HG03108 (cell line): ENCODE measurements around the gene TTC23.

Experiments used
- ATAC-seq: cut with Tn5 transposase; IDR thresholded peaks from one replicate; pipeline ENCODE4 v1.9.1; 2021; ENCODE audit warnings: moderate library complexity; ENCODE audit not compliant: unreplicated experiment

Gene TTC23

GRCh38 chr15:99140590-99140989, 108.8 kb downstream of the TTC23 start:
- no peak for ATAC-seq

- ATAC-seq = no peak
Observed at GRCh38 chr15:99139276-99139675, 110.1 kb downstream of the TTC23 start.

DNA sequence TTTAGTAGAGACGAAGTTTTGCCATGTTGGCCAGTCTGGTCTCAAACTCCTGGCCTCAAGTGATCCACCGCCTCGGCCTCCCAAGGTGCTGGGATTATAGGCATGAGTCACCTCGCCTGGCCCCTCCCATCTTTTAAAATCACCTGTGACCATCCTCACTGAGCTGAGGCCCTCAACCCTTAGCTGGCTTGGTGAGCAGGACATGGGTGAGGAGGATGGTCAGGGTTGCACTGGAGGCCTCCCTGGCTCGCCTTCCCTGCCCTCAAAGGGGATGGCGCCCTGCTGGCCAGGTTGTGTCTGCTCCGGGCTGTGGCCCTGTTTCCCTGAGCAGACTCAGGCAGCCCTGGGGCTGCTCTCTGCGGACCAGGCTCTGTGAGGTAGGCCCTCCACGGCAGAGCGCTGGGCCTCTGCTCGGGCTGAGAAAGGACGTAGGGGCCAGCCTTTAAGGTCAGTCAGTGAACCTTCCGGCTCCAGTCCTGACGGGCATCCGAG, 110.8 kb downstream of the TTC23 start:
- no peak for ATAC-seq

DNA sequence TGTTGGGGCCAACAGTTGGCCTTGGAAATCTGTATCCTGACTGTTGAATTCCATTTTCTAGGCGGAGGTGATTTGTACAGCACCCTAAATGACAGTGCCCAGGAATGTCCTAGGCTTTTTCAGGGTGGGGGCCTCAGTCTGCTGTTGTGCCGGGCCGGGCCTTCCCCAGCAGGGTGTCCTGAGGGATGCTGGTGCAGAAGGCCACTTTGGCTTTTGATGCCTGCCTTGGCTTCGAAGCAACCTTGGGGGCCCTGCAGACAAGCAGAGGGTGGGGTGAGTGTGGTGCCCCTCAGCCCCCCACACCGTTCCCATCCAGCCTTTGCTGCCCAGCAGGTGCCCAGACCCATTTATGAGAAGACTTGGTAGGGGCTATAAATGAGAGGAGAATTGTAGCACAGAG, 111.5 kb downstream of the TTC23 start:
- no peak for ATAC-seq

- no peak for ATAC-seq
Observed at GRCh38 chr15:99137111-99137546, 112.3 kb downstream of the TTC23 start.

DNA sequence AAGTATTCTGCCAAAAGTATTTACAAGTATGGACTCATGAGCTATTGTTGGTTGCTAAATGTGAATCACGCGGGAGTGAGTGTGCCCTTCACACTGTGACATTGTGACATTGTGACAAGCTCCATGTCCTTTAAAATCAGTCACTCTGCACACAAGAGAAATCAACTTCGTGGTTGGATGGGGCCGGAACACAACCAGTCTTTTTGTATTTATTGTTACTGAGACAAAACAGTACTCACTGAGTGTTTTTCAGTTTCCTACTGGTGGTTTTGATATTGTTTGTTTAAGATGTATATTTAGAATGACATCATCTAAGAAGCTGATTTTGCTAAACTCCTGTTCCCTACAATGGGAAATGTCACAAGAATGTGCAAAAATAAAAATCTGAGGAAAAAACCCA, 114.2 kb downstream of the TTC23 start:
- ATAC-seq = no peak

GRCh38 chr15:99134317-99134821, 115.0 kb downstream of the TTC23 start:
- no peak for ATAC-seq

DNA sequence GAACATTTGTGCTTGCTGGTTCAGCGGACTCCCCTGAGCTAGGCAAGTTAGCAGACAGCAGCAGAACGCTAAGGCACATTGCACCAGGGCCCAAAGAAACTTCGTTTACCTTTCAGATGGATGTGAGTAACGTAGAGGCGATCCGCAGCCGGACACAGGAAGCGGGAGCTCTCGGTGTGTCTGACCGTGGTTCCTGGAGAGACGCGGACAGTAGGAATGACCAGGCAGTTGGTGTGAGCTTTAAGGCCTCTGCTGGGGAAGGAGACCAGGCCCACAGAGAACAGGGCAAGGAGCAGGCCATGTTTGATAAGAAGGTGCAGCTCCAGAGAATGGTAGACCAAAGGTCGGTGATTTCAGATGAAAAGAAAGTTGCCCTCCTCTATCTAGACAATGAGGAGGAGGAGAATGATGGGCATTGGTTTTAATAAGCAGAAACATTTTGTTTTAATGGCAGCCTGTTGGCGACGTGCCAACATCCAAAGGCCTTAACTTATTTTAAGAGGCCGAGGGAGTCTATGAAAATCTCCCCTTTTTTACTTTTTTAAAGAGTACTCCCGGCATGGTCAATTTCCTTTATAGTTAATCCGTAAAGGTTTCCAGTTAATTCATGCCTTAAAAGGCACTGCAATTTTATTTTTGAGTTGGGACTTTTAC, 116.6 kb downstream of the TTC23 start:
- ATAC-seq = no peak

DNA sequence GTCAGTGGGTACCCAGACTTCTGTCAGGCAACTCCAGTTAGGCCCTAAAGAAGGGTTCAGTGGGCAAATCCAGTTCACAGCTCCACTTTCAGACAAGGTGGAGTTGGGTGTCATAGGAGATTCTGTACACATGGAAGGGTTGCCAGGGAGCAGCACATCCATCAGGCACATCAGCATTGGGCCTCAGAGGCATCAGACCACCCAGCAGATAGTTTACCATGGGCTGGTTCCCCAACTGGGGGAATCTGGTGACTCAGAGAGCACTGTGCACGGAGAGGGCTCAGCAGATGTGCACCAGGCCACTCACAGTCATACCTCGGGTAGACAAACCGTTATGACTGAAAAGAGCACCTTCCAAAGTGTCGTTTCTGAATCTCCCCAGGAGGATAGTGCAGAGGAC, 117.3 kb downstream of the TTC23 start:
- no peak for ATAC-seq

DNA sequence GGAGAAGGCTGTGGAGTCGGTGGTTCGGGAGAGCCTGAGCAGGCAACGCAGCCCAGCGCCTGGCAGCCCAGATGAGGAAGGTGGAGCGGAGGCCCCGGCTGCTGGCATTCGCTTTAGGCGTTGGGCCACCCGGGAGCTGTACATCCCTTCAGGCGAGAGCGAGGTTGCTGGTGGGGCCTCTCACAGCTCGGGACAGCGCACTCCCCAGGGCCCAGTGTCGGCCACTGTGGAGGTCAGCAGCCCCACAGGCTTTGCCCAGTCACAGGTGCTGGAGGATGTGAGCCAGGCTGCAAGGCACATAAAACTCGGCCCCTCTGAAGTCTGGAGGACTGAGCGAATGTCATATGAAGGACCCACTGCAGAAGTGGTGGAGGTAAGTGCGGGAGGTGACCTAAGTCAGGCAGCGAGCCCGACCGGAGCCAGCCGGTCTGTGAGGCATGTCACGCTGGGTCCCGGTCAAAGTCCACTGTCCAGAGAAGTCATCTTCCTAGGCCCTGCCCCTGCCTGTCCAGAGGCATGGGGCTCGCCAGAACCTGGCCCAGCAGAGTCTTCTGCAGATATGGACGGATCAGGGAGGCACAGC, 117.8 kb downstream of the TTC23 start:
- no peak for ATAC-seq

- ATAC-seq = no peak
Observed at GRCh38 chr15:99130765-99131440, 118.5 kb downstream of the TTC23 start.

GRCh38 chr15:99130314-99130713, 119.1 kb downstream of the TTC23 start:
- ATAC-seq = no peak

DNA sequence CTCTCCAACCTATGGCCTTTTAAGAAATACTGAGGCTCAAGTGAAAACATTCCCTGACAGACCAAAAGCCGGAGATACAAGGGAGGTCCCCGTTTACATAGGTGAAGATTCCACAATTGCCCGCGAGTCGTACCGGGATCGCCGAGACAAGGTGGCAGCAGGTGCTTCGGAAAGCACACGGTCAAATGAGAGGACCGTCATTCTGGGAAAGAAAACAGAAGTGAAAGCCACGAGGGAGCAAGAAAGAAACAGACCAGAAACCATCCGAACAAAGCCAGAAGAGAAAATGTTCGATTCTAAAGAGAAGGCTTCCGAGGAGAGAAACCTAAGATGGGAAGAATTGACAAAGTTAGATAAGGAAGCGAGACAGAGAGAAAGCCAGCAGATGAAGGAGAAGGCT, 119.7 kb downstream of the TTC23 start:
- ATAC-seq = no peak

GRCh38 chr15:99128411-99128810, 121.0 kb downstream of the TTC23 start:
- no peak for ATAC-seq

GRCh38 chr15:99127773-99128172, 121.6 kb downstream of the TTC23 start:
- ATAC-seq = no peak

GRCh38 chr15:99126930-99127329, 122.5 kb downstream of the TTC23 start:
- ATAC-seq = no peak

- ATAC-seq = no peak
Observed at GRCh38 chr15:99126131-99126588, 123.2 kb downstream of the TTC23 start.

DNA sequence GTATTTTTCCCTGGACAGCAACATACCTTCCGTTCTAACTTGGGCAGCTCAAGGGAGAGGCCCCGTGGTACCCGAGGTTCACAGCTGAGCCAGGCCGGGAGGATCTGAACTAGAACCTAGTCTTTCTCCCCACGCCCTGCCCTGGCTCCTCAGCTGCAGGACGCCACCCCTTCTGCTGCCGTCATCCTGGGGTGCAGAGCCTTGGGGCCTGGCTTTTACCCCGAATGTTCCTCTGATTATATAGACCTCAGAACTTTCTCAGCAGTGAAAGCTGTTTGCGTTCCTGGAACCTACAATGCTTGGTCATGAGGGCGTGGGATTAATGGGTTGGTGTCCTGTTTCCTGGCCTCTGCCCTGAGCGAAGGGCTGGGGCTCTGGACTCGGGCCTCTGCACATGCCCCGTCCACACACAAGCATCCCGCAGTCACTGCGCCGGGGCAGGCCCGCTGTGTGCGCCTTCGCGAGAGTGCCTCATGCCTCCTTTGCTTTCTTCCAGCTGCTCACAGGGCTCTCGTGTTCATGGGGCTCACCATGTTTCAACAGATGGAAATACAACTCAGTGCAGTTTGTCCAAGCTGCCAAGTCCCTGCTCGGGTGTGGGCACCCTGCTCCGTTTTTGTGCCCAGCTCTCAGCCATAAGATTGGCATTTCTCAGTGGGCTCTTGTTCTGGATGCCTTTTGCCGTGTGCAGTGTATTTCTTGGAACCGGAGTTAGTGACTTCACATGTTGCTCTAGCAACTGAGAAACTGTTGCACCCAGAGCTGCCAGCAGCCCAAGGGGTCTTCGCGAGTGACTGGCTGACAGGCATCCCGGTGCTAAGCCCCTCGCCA, 124.1 kb downstream of the TTC23 start:
- ATAC-seq = no peak

DNA sequence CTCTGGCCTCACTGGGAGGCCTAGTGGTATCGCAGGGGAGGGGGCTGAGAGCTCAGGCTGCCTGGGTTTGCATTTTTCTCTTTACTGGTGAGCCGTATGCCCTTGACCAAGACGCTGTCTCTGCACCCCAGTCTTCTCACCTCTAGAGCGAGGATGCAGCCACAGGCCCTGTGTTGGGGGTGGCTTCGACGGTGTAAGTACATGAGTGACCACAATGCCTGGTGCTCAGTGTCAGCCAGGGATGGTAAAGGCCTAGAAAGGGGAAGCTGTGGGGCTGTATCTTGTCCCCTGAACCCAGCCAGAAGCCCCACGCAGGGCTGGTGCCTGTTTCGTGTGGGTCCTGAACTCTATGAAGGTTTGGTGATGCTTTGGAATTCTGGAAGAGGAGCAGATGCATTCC, 124.7 kb downstream of the TTC23 start:
- ATAC-seq = no peak

DNA sequence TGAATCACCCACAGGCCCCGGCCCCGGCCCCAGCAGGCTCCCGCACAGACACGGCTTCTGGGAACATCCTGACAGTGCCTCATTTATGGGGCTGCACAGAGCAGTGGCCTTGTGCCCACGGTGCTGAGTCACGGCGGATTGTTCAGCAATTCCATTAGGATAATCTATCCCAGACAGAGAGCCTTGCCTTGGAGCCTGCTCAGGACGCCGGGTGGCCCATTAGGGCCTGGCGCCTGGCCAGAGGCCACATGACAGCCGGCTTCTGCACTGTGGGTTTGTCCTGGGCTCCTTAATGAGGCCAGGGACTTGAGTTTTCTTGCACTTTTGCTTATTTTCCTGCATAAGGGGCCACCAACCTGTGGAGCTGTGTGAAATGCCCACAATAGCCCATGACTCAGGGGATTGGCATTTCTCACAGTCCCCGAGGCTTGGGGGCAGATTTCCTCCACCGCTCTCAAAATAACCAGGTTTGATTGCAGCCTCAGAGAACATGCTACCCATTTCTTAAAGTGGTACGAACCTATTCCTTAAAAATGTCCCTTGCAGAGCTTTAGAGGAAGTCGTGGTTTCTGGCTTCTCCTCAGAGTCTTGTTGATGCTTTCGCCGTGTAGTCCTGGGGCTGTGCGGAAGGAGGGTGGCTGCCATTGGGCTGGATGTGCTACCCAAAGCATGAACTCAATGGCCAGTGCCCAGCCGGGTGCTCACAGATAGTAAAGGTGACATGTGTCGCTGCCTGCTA, 125.5 kb downstream of the TTC23 start:
- ATAC-seq = no peak
